ENCODE measurements around the gene UBE2L6.

UBE2L6 gene

DNA sequence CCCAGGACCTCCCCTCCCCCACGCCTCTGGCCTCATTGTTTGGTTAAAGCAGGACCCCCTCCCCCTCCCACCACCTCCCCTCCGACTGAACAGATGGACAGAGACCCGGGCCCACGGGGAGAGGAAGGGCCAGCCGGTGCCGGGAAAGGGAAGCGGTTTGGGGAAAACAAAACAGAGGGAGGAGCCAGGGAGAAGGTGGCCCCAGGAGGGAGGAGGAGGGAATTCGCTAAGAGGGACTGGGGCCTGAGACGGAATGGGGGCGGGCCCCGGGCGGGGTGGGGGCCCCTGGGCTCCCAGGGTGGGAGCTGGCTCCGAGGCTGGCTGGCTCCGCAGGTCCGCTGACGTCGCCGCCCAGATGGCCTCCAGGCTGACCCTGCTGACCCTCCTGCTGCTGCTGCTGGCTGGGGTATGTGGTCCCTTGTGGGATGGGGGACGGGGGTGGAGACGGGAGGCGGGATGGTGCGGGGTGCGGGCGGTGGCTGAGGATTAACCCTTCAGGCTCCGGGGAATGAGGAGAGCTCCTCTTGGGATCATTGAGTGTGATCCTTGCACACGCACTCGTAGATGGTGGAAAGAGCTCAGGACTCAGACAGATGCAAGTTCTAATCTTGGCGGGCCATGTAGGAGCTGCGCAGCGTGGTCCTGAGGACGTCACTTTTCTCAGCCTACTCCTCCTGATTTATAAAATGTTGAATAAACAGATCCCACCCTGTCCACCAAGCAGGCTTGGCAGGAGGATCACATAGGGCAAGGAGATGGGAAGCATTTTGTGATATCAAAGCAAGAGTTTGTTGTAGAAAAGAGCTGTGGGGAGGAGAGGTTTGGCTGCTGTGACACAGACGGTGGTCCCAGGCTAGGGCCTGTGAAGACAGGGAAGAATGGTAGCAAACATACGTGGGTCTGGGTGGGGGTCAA is 30.7 kb upstream of the UBE2L6 start:
- peak; percentile 82 to 94 for DNase-seq
- TF ChIP-seq, protein P1, sequence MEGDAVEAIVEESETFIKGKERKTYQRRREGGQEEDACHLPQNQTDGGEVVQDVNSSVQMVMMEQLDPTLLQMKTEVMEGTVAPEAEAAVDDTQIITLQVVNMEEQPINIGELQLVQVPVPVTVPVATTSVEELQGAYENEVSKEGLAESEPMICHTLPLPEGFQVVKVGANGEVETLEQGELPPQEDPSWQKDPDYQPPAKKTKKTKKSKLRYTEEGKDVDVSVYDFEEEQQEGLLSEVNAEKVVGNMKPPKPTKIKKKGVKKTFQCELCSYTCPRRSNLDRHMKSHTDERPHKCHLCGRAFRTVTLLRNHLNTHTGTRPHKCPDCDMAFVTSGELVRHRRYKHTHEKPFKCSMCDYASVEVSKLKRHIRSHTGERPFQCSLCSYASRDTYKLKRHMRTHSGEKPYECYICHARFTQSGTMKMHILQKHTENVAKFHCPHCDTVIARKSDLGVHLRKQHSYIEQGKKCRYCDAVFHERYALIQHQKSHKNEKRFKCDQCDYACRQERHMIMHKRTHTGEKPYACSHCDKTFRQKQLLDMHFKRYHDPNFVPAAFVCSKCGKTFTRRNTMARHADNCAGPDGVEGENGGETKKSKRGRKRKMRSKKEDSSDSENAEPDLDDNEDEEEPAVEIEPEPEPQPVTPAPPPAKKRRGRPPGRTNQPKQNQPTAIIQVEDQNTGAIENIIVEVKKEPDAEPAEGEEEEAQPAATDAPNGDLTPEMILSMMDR (IDR thresholded peaks at IDR 0.05) = no peak
- H3K27me3 ChIP-seq = no peaks in the 10 kb centered on the region
- H3K27ac ChIP-seq = peak overlapping the region; percentile 97 to 98
- no peaks in the 10 kb centered on the region for H3K9me3 ChIP-seq
- peaks cover 0 to 28% (median 17%) of the 10 kb centered on the region in 4 donors for H3K4me1 ChIP-seq
- peaks cover 21 to 27% (median 23%) of the 10 kb centered on the region in 3 donors for H3K36me3 ChIP-seq
- intact Hi-C loops (cut with DNase I; ENCODE audit: low total_unique reads) = loop anchor here (2.0 to 5.0 kb wide), 2 partner anchors 31 to 39 kb away; partner anchors contain the start of gene UBE2L6
- H3K4me3 ChIP-seq = peak overlapping the region; percentile 71 to 82

DNA sequence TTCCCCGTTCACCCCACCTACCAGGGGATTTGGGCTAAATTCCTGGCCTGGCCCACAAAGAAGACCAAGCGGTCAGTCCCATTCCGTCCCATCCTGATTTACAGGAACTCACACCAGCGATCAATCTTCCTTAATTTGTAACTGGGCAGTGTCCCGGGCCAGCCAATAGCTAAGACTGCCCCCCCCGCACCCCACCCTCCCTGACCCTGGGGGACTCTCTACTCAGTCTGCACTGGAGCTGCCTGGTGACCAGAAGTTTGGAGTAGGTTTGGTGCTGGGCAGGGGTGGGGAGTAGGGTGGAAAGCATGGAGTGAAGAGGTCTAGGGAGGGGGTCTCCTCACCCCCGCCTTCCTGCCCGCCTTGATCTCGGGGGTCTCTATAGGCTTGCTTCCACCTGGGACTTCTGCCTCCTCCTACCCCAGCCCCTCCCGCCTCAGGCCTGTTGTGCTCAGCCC is 30.0 kb upstream of the UBE2L6 start, which contains the start of gene SERPING1:
Gene SERPING1, plus strand, starts transcription at position 225 of the 455 bp plus-strand sequence. CDS start 586 bp downstream, outside the sequence.
- TF ChIP-seq, protein P1 (IDR thresholded peaks at IDR 0.05) = no peak
- Histone ChIP-seq H3K4me1 (peaks cover 0 to 28% (median 17%) of the 10 kb centered on the region in 4 donors), H3K4me3 (peak within 1 kb of the TSS; percentile 71 to 82), H3K36me3 (peaks cover 14 to 21% (median 18%) of the 10 kb centered on the region in 3 donors), H3K27me3 (no peaks in the 10 kb centered on the region), H3K9me3 (no peaks in the 10 kb centered on the region), H3K27ac (peak within 1 kb of the TSS; percentile 97 to 98)
- intact Hi-C loops (cut with DNase I; ENCODE audit: low total_unique reads) = loop anchor here (5.0 kb wide), 1 partner anchor 40 kb away; no protein-coding TSS in a partner anchor
- DNase-seq = peak; percentile 91 to 93

DNA sequence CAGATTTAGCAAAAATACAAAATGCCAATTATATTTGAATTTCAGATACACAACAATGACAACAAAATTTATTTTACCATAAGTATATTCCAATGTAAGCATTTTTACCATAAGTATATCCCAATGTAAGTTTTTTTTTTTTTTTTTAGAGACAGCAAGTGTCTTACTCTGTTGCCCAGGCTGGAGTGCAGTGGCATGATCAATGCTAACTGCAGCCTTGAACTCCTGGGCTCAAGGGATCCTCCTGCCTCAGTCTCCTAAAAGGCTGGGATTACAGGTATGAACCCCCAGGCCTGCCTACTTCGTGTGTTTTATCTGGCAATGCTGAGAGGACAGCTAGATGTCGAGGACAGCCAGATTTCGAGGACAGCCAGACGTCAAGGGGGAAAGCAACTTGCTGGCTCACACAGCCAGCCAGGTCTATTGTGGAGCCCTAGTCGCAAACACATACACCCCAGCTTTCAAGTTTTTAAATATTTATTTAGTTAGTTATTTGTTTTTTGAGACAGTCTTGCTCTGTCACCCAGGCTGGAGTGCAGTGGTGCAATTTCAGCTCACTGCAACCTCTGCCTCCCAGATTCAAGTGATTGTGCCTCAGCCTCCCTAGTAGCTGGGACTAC is 28.9 kb upstream of the UBE2L6 start:
- no peak overlapping the region for H3K4me3 ChIP-seq
- intact Hi-C loops (cut with DNase I; ENCODE audit: low total_unique reads) = loop anchor here (5.0 kb wide), 1 partner anchor 41 kb away; no protein-coding TSS in a partner anchor
- DNase-seq = peak in 1 of 2 donors; percentile 39
- H3K4me1 ChIP-seq = peaks cover 0 to 28% (median 17%) of the 10 kb centered on the region in 4 donors
- no peaks in the 10 kb centered on the region for H3K9me3 ChIP-seq
- peak overlapping the region; percentile 97 to 98 for H3K27ac ChIP-seq
- TF ChIP-seq, protein P1 (IDR thresholded peaks at IDR 0.05) = no peak
- no peaks in the 10 kb centered on the region for H3K27me3 ChIP-seq
- H3K36me3 ChIP-seq = peaks cover 6 to 13% (median 9%) of the 10 kb centered on the region in 3 donors

DNA sequence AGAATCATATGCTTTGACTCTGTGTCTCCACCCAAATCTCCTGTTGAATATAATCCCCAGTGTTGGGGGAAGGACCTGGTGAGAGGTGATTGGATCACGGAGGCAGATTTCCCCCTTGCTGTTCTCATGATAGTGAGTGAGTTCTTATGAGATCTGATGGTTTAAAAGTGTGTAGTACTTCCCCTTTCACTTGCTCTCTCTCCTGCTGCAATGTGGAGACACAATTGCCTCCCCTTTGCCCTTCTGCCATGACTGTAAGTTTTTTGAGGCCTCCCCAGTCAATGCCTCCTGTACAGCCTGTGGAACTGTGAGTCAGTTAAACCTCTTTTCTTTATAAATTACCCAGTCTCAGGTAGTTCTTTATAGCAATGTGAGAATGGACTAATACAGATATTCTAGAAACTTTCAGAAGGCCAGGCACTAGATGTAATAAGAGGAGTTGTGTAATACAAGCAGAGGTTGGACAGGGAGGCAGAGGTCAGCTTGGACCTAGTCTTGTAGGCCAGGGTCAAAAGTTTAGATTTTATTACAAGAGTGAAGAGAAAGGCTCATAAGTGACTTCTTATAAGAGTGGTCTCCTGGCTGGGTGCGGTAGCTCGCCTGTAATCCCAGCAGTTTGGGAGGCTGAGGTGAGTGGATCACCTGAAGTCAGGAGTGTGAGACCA is 20.7 kb upstream of the UBE2L6 start:
- no peaks in the 10 kb centered on the region for H3K36me3 ChIP-seq
- H3K27me3 ChIP-seq = no peaks in the 10 kb centered on the region
- no peaks in the 10 kb centered on the region for H3K4me1 ChIP-seq
- H3K9me3 ChIP-seq = no peaks in the 10 kb centered on the region
- intact Hi-C loops (cut with DNase I; ENCODE audit: low total_unique reads) = no loop called here
- TF ChIP-seq, protein P1 (IDR thresholded peaks at IDR 0.05) = no peak
- no peak overlapping the region for H3K4me3 ChIP-seq
- peak in 1 of 2 donors; percentile 16 for DNase-seq
- H3K27ac ChIP-seq = no peak overlapping the region

DNA sequence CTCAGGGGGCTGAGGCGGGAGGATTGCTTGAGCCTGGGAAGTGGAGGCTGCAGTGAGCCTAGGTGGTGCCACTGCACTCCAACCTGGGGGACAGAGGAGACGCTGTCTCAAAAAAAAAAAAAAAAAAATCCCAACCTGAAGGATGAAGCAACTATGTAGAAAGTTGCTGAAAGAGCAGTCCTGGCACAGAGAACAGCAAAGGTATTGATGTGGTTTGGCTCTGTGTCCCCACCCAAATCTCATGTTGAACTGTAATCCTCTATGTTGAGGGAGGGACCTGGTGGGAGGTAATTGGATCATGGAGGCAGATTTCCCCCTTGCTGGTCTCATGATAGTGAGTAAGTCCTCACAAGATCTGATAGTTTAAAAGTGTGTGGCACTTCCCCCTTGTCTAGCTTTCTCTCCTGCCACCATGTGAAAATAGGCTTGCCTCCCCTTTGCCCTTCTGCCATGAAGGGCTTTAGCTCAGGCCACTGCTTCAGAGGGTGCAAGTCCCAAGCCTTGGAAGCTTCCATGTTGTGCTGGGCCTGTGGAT is 19.3 kb upstream of the UBE2L6 start:
- Histone ChIP-seq H3K27me3 (no peaks in the 10 kb centered on the region), H3K36me3 (no peaks in the 10 kb centered on the region), H3K27ac (no peak overlapping the region), H3K4me1 (no peaks in the 10 kb centered on the region), H3K4me3 (no peak overlapping the region), H3K9me3 (no peaks in the 10 kb centered on the region)
- intact Hi-C loops (cut with DNase I; ENCODE audit: low total_unique reads) = no loop called here
- TF ChIP-seq, protein P1 (IDR thresholded peaks at IDR 0.05) = no peak
- DNase-seq = peak in 1 of 2 donors; percentile 1
